Esophagus muscularis mucosa (tissue), 4 donors: Measurements from ENCODE around the gene ARTN.

Source experiments
- CTCF ChIP-seq, 3 experiments: fragments of 200-600 bp in 2 of 3; fragments of 450-650 bp in 1 of 3; sonication (generic) in 2 of 3; IDR thresholded peaks; one replicate each; pipeline ENCODE4 v1.5.1; 2017 to 2019; ENCODE audit warnings: antibody characterized with exemption in 3 of 3, mild to moderate bottlenecking in 2 of 3, moderate library complexity in 1 of 3
- EP300 ChIP-seq: sonication (generic); formaldehyde crosslinking; IDR thresholded peaks from one replicate; pipeline ENCODE4 v1.6.1; 2017; ENCODE audit warnings: antibody characterized with exemption
- POLR2AphosphoS5 ChIP-seq, 2 donors: sonication (generic); formaldehyde crosslinking; IDR thresholded peaks; one replicate each; pipeline ENCODE4 v1.6.1; 2017; ENCODE audit warnings: antibody characterized with exemption in 2 of 2

GRCh38 chr1:43970502-43970901 is 36.9 kb downstream of the ARTN start:
- TF ChIP-seq EP300 = no peak
- no peak for TF ChIP-seq CTCF (IDR thresholded peaks at IDR 0.05)
- no peak for TF ChIP-seq POLR2AphosphoS5 (IDR thresholded peaks at IDR 0.05)
